A673 (cell line): ENCODE data around the gene ATAD3C.

ENCODE experiments used
- EZH2 ChIP-seq: fragments of 200-600 bp; sonication (generic); IDR thresholded peaks from 2 replicates; pipeline ENCODE4 v1.6.1; 2017; ENCODE audit warnings: borderline replicate concordance, low read depth, mild to moderate bottlenecking, mixed read lengths, antibody characterized with exemption, low read length; ENCODE audit not compliant: poor library complexity, severe bottlenecking
- TF ChIP-seq, protein P1 (sequence below): fragments of 300-800, 200-600 bp; sonication (generic); conservative IDR thresholded peaks from 2 replicates; pipeline ENCODE4 v1.5.1; 2017; ENCODE audit warnings: low read depth, mild to moderate bottlenecking, antibody characterized with exemption, low read length, moderate library complexity, mixed read lengths

DNA sequence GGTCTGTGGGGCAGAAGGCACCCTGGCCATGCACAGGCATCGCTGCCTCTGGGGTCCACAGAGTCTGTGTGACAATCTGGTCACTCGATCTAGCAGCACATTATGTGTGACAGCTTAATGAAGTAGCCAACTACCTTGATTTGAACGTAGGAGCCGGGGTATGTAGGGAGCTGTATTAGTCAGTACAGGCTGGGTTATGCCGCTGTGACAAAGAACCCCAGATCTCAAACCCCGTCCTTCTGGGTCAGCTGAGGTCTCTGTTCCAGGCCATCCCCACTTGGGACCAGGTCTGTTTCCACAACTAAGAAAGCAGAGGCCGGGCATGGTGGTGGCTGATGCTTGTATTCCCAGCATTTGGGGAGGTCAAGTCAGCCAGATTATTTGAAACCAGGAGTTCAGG is 13.8 kb downstream of the ATAD3C start:
- TF ChIP-seq, protein P1, sequence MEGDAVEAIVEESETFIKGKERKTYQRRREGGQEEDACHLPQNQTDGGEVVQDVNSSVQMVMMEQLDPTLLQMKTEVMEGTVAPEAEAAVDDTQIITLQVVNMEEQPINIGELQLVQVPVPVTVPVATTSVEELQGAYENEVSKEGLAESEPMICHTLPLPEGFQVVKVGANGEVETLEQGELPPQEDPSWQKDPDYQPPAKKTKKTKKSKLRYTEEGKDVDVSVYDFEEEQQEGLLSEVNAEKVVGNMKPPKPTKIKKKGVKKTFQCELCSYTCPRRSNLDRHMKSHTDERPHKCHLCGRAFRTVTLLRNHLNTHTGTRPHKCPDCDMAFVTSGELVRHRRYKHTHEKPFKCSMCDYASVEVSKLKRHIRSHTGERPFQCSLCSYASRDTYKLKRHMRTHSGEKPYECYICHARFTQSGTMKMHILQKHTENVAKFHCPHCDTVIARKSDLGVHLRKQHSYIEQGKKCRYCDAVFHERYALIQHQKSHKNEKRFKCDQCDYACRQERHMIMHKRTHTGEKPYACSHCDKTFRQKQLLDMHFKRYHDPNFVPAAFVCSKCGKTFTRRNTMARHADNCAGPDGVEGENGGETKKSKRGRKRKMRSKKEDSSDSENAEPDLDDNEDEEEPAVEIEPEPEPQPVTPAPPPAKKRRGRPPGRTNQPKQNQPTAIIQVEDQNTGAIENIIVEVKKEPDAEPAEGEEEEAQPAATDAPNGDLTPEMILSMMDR: no peak
- TF ChIP-seq EZH2: no peak
